GM18499 (cell line): ENCODE results near the gene ROM1.
"Not testable (repeated sequence)": the region's sequence is repeated elsewhere in the genome, so short reads cannot be mapped to it uniquely, and the experiment has no call there.

Source experiments
- ATAC-seq: cut with Tn5 transposase; IDR thresholded peaks from one replicate; pipeline ENCODE4 v1.9.1; 2021; ENCODE audit warnings: moderate number of reproducible peaks; ENCODE audit not compliant: insufficient read depth, unreplicated experiment

The ROM1 gene

DNA sequence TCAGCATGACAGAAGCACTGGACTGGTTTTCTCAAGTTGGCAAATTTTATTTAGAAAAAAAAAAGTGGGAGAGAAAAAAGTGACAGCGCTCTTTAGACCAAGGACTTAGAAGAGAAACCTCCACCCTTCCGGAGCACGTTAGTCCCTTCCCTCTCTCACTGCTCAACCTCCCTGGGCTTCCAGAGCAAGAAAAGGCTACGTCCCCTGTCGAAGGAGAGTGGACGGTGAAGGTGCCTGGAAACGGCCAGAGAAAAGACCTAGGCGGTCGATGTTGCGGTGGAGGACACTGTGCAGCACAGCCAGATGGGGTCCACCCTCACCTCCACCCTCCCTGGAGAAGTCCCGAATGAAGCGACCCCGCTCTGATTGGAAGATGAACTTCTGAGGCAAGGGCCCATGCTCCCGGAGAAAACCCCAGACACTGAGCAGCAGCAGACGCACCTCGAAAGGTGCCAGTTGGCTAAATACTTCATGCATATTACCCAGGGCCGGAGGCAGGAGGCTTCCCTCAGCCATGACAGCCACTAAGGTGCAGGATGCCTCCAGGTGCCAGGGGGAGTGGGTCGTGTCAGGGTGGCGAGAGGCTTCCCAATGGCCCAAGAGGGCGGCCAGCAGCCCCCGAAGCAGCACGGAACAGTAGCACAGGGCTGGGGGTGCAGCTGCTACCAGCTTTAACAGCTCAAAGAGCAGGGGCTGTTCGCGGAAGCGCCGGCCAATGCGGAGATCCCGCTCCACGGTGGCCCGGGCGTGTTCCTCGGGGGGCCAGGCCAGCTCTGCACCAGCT is 34.0 kb downstream of the ROM1 start:
- ATAC-seq = no peak

DNA sequence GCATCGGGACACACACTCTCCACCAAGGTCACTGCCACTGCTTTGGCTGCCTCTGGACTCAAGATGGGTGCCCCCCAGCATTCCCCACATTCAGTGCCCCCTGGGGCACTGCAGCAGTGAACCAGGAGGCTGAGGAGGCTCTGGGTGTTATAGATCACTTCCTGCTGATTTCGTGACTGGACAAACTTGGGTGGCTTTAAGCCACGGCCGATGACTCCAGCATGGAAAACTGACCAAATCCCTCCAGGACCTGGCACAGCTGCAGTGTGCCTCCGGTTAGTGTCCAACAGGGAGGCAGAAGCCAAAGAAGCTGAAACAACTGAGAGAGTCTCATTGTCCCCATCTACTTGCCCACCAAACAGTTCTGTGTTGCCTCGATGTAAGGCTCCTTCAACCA is 34.5 kb downstream of the ROM1 start:
- no peak for ATAC-seq

DNA sequence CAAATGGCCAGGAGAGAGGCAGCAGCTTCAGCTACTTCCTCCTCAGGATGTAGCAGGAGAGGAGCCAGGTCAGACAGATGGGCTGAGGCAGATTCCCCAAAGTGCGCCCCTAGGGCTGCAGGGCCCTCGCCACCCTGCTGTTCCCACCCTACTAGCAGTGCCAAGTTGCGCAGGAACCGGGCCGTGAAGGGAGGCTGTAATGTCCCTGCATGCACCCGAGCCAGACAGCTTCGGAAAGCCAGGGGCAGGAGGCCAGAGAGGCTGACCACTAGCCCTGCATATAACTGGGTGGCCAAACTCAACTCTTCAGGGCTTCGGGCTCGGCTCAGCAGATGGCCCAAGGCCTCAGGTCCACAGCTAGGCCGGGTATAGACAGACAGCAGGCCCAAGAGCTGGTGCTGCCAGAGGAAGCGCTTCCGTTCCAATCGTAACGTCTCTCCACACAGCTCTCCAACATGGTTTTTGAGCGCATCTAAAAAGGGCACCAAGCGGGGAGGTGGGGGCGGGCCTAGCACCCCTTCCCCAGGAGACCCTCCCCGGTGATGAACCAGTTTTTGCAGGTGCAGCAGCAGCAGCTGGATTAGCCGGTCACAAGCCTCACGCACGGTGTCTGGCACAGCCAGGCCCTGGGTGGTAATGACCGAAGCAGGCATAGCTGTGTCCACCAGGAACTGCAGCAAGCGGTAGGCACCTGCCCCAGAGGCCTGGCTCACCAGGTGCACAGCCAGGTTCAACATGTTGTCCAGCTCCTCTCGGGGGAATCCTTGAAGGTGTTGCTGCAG is 35.3 kb downstream of the ROM1 start:
- ATAC-seq = no peak

DNA sequence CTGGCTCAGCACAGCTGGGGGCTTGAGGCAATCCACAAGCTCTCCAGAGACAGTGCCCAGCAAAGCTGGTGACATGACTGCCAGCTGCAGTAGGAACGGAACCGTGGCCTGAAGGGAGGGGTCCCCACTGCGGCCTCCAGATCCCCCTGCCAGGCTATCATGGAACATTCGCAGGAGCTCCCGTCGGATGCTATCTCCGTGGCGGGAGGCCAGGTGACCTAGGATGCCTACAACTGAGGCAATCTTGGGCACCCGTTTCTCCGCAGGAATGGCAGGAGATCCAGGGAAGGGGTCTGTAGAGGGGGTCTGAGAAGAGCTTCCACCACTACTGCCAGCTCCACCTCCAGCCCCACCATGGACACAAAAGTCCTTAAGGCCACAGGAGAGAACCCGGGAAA is 35.9 kb downstream of the ROM1 start:
- no peak for ATAC-seq

DNA sequence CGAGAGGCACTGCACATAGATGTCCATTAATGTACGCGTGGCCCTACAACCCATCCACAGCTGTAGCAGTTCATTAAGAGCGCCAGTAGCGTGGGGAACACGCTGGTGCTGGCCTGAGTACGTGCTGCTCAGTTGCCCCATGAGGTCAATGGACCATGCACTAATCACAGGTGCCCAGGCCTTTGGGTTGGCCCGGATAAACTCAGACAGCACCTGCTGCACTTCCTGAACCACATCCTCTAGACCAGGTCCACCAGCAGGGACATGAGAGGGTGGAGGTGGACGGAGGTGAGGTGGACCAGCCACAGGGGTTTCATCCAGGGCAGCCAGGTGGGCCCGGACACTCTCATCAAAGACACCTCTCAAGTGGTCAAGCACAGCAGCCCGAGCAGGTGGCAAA is 36.4 kb downstream of the ROM1 start:
- ATAC-seq = no peak

DNA sequence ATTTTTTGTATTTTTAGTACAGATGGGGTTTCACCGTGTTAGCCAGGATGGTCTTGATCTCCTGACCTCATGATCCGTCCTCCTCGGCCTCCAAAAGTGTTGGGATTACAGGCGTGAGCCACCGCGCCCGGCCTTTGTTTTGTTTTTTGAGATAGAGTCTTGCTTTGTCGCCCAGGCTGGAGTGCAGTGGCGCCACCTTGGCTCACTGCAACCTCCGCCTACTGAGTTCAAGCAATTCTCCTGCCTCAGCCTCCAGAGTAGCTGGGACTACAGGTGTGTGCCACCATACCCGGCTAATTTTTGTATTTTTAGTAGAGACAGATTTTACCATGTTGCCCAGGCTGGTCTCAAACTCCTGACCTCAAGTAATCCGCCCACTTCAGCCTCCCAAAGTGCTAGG is 37.2 kb downstream of the ROM1 start:
- ATAC-seq = not testable (repeated sequence)

DNA sequence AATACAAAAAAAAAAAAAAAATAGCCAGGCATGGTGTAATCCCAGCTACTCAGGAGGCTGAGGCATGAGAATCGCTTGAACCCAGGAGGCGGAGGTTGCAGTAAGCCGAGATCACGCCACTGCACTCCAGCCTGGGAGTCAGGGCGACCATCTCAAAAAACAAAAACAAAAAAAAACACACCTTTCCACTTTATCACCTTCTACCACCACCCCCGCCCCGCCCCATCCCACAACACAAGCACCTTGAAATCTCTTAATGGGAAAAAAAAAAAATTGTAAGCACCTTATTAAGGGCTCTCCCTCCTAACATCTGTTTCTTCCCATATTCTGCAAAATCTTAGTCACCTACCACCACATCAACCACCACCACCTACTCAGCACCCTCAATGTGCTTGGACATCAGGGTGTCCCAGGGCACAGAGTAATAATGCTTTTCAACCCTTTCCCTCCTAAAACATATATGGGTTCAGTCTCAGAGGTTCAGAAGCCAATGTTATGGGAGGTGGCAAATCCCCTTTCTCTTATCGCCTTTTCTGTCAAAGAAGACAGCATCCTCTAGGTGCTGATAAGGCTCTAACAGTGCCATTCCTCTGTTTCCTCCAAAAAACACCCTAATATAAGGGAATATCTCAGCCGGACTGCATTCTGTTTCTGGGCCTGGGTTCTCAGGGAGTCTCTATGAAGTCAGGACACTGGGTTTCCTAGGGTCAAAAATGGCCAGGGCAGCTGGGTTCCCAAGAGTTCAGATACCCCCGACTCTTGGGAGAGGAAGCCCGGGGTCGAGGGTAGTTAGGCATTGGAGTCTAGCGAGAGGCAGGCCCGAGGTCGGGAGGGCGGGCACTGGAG is 39.3 kb downstream of the ROM1 start:
- no peak for ATAC-seq

DNA sequence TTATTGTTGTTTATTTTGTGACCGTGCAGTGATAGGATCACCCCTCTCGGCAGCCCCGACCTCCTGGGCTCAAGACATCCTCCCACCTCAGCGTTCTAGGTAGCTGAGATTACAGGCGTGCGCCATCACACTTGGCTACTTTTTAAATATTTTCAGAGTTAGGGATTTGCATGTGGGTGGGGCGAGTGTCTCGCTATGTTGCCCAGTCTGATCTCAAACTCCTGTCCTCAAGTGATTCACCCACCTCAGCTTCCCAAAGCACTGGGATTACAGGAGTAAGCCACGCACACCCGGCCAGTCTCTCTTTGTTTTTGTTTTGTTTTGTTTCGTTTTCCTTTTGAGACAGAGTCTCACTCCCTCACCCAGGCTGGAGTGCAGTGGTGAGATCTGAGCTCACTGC is 41.2 kb downstream of the ROM1 start:
- ATAC-seq = no peak

DNA sequence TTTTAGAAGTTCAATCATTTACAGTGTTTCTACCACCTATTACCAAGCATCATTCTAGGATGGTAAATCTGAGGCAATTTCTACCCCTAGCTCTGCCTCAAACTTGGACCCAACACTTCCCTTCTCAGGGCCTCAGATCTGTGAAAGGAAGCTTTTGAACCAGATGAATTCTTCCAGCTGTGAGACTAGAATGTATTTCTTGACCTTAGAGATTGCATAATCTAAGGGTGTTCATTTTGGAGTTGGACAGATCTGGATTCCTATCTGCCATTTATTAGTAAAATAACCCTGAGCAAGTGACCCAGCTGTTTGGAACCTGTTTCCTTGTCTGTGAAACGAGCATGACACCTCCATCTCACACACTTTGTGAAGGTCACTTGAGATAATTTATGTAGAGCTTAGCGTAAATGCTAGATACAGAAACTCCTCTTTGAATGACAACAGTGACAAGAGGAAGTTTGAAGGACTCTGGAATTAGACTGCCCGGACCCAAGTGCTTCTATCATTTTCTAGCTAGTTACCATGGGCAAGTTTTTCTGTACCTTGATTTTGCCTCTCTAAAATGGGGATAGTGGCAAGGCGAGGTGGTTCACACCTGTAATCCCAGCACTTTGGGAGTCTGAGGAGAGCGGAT is 43.9 kb downstream of the ROM1 start:
- no peak for ATAC-seq

DNA sequence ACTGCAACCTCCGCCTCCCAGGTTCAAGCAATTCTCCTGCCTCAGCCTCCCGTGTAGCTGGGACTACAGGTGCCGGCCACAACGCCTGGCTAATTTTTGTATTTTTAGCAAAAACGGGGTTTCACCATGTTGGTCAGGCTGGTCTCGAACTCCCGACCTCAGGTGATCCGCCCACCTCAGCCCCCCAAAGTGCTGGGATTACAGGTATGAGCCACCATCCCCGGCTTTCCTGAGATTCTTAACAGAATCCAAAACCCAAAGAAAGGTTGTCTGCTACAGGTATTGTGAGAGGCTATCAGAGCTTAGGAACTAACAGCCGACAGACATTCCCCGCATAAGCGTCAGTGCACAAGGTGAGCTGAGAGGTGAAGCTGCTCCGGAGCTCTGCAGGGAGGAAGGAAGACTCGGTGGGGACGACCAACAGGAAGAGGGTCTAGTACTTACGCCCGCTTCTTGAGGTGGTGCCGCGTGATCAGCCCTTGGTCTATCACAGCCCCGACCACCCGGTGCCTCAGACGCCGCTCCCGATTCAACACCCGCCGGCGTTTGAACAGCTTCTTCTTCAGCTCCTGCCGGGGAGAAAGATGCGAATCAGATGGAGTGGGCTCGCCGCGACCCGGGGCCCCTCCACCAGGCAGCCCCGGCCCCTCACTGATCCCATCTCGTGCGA is 51.5 kb downstream of the ROM1 start:
- no peak for ATAC-seq
